HUES64 (cell line): ENCODE results near the gene MRGPRX2. TPM values are rescaled to one million over a fixed set of nuclear protein-coding genes. Genes with fewer than 3 reads are reported as not detected.

ENCODE experiments used
- H3K27ac ChIP-seq: 2 replicates; pipeline ENCODE4 v1.7.0; 2013; ENCODE audit warnings: low read depth, low read length, inconsistent platforms
- H3K27me3 ChIP-seq: 2 replicates; pipeline ENCODE4 v1.6.1; 2013; ENCODE audit warnings: mild to moderate bottlenecking, low read length; ENCODE audit not compliant: insufficient read depth
- H3K36me3 ChIP-seq: 2 replicates; pipeline ENCODE4 v1.6.1; 2013; ENCODE audit warnings: mild to moderate bottlenecking, low read length; ENCODE audit not compliant: insufficient read depth
- H3K4me1 ChIP-seq: 2 replicates; pipeline ENCODE4 v1.6.1; 2013; ENCODE audit warnings: mild to moderate bottlenecking, low read length, moderate library complexity; ENCODE audit not compliant: insufficient read depth
- H3K4me3 ChIP-seq: 2 replicates; pipeline ENCODE4 v1.5.1; 2013; ENCODE audit warnings: mild to moderate bottlenecking, low read length, moderate library complexity
- H3K9ac ChIP-seq: 2 replicates; pipeline ENCODE4 v1.6.1; 2013; ENCODE audit warnings: mild to moderate bottlenecking, low read depth, low read length
- H3K9me3 ChIP-seq: 2 replicates; pipeline ENCODE4 v1.6.1; 2013; ENCODE audit warnings: low read depth, low read length; ENCODE audit not compliant: insufficient read depth
- WGBS: fragments of 150-250, 120-280 bp; methylation state at CpG from one replicate; pipeline ENCODE4 v1.1.7; 2013; ENCODE audit warnings: missing lambda C conversion rate; 5-methylcytosine and 5-hydroxymethylcytosine counted together
- polyA plus RNA-seq, 2 experiments: library from polyadenylated mRNA; stranded (reverse); fragments of 50-300 nt; gene quantifications; one replicate each; pipeline ENCODE4 v1.2.3, GENCODE V29; 2013

The MRGPRX2 gene
- polyA plus RNA-seq (2013, experiment 1 of 2) = not detected
- polyA plus RNA-seq (2013, experiment 2 of 2) = not detected

DNA sequence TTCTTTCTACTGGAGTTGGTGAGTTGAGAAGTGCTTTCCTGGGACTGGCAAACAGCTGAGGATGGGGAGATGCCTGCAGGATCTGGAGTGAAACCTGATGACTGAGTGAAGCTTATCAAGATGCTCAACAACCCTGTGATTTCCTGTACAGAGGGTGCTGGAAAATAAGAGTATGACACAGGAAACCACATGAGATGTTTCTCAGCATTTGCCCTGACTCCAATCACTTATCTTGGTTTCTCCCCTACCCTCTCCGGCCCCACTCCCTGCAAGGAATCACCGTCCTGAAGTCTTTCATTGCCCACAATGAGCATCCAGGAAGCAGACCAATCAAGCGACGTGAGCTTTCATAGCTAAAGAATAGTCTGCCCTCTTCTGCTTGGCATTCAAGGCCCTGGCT lies at the start of gene MRGPRX2:
Gene MRGPRX2 (minus strand): TSS at position 89 of the 400 bp plus-strand sequence. CDS start 4,315 bp downstream, outside the sequence.
- Histone ChIP-seq H3K27me3 (no peaks in the 10 kb centered on the region), H3K9ac (no peak within 1 kb of the TSS), H3K27ac (no peak within 1 kb of the TSS), H3K9me3 (no peaks in the 10 kb centered on the region), H3K4me3 (no peak within 1 kb of the TSS), H3K4me1 (no peaks in the 10 kb centered on the region), H3K36me3 (no peaks in the 10 kb centered on the region)
- 84% methylated on average over 4 of the region's 4 CpGs for WGBS

- no peaks in the 10 kb centered on the region for H3K36me3 ChIP-seq
- no peak overlapping the region for H3K9ac ChIP-seq
Measured at GRCh38 chr11:19110295-19110694, 49.8 kb upstream of the MRGPRX2 start.

DNA sequence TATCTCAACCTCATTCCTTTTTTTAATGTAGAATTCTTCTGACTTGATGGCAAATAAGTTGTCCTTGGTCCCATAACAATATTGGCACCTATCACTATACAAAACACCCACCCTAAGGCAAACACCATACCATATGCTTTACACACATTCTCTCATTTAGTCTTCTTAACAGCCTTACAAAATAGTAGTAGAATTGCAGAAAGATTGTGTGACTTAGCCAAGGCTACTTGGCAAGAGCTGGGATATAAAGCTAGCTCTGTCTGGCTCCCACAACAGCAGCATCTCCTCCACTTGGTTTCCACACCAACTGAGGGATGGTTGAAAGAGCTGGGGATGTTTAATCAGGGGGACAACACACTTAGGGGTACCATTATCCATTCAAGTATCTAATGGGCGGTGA lies 46.6 kb upstream of the MRGPRX2 start:
- H3K27ac ChIP-seq = no peak overlapping the region
- 86% methylated on average over 1 of the region's 1 CpG for WGBS
- no peaks in the 10 kb centered on the region for H3K27me3 ChIP-seq

More at GRCh38 chr11:19110295-19110694, 49.8 kb upstream of the MRGPRX2 start:
- no peaks in the 10 kb centered on the region for H3K9me3 ChIP-seq
- H3K27ac ChIP-seq = no peak overlapping the region
- H3K4me3 ChIP-seq = no peak overlapping the region
- no peaks in the 10 kb centered on the region for H3K27me3 ChIP-seq
- H3K4me1 ChIP-seq = no peaks in the 10 kb centered on the region
- 96% methylated on average over 3 of the region's 3 CpGs for WGBS

GRCh38 chr11:19105011-19105410 lies 44.5 kb upstream of the MRGPRX2 start:
- no peak overlapping the region for H3K27ac ChIP-seq
- 89% methylated on average over 1 of the region's 1 CpG for WGBS
- H3K9ac ChIP-seq = no peak overlapping the region
- H3K36me3 ChIP-seq = no peaks in the 10 kb centered on the region
- no peak overlapping the region for H3K4me3 ChIP-seq
- no peaks in the 10 kb centered on the region for H3K9me3 ChIP-seq
- H3K4me1 ChIP-seq = no peaks in the 10 kb centered on the region
- H3K27me3 ChIP-seq = no peaks in the 10 kb centered on the region

More for the DNA sequence above, 46.6 kb upstream of the MRGPRX2 start:
- H3K4me1 ChIP-seq = no peaks in the 10 kb centered on the region
- no peaks in the 10 kb centered on the region for H3K9me3 ChIP-seq
- no peak overlapping the region for H3K9ac ChIP-seq
- no peak overlapping the region for H3K4me3 ChIP-seq
- no peaks in the 10 kb centered on the region for H3K36me3 ChIP-seq

DNA sequence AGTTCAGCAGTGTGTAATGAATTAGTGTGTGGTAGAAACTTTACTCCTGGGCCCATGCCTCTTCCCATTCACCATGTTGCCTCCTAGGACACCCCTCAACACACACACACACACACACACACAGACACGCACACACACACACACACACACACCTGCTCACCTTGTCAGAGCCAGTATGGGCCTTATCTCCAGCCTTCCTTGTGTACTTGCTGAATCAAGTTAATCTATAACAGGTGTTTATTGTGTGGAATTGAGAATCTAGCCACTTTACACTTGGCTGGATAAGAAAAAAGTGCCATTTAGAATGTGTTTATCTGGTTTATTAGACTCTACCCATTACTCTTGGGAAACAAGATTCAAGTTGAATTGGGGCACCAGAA lies 42.0 kb upstream of the MRGPRX2 start:
- no peak overlapping the region for H3K4me3 ChIP-seq
- no peaks in the 10 kb centered on the region for H3K9me3 ChIP-seq
- no peak overlapping the region for H3K27ac ChIP-seq
- WGBS = 78% methylated on average over 1 of the region's 1 CpG
- H3K36me3 ChIP-seq = no peaks in the 10 kb centered on the region
- no peaks in the 10 kb centered on the region for H3K4me1 ChIP-seq
- H3K27me3 ChIP-seq = no peaks in the 10 kb centered on the region
- H3K9ac ChIP-seq = no peak overlapping the region

DNA sequence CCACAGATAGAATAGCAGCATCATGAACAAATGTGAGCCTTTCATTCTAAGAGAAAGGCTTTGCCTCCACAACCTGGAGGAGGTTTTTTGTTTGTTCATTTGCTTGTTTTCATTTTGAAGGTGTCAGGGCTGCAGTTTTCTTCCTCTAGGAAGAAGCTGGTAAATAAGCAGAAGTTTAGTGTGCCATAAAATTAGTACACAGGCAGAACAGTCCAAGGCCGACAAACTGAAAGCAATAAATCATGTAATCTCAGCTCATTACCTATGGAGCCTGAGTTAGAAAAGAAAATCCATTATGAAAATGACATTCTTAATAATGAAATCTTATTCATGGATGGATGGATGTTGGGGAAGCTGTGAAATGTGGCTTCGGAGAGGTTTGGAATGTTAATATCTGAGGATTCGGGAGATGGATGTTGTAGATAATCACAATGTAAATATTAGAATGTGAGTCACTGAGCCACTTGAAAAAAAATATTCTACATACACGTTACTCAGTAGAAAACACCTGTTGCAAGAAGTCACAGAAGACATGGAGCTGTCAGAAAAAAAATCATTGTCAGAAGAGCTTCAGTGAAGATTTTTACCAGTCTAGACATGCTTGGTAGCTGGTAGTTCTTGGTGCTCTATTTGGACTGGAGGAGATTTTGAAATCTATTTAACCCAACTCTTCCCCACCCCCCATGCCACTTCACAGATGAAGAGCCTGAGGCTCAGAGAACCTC lies 41.4 kb upstream of the MRGPRX2 start:
- Histone ChIP-seq H3K36me3 (no peaks in the 10 kb centered on the region), H3K27ac (no peak overlapping the region), H3K4me3 (no peak overlapping the region), H3K9ac (no peak overlapping the region), H3K4me1 (no peaks in the 10 kb centered on the region), H3K9me3 (no peaks in the 10 kb centered on the region), H3K27me3 (no peaks in the 10 kb centered on the region)
- 98% methylated on average over 4 of the region's 4 CpGs for WGBS

DNA sequence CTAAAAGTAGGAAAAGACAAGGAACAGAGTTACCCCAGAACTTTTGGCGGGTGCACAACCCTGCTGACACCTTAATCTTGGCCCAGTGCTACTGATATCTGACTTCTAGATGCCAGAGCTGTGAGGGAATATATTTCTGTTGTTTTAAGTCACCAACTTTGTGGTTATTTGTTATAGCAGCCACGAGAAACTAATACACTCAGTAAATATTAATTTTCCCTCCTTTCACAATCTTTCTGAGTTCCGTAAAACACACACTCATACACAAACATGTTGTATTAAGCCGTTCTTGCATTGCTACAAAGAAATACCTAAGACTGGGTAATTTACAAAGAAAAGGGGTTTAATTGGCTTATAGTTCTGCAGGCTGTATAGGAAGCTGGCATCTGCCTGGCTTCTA lies 40.4 kb upstream of the MRGPRX2 start:
- H3K9ac ChIP-seq = no peak overlapping the region
- no peaks in the 10 kb centered on the region for H3K27me3 ChIP-seq
- H3K27ac ChIP-seq = no peak overlapping the region
- H3K9me3 ChIP-seq = no peaks in the 10 kb centered on the region
- H3K36me3 ChIP-seq = no peaks in the 10 kb centered on the region
- 91% methylated on average over 4 of the region's 4 CpGs for WGBS
- no peaks in the 10 kb centered on the region for H3K4me1 ChIP-seq
- no peak overlapping the region for H3K4me3 ChIP-seq

DNA sequence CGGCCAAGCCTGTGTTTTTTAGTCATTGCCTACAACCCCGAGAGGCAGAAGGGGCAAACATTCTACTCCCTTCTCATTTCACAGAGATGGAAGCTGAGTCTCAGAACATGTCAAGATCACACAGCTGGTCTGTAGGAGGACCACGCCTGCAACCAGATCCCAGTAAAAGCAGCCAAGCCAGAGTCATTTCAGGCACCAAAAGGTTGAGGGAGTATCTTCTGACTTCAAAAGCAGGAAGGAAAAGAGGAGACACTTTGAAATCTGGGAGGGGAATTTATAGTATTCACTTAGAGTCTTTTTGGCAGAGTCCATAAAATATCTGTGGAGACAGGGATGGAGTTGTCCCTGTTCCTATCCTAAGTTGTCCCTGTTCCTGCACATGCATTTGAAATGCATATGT lies 38.6 kb upstream of the MRGPRX2 start:
- 90% methylated on average over 3 of the region's 3 CpGs for whole genome bisulfite sequencing
- Histone ChIP-seq H3K9me3 (no peaks in the 10 kb centered on the region), H3K36me3 (no peaks in the 10 kb centered on the region), H3K27me3 (no peaks in the 10 kb centered on the region), H3K27ac (no peak overlapping the region), H3K9ac (no peak overlapping the region), H3K4me1 (no peaks in the 10 kb centered on the region), H3K4me3 (no peak overlapping the region)

DNA sequence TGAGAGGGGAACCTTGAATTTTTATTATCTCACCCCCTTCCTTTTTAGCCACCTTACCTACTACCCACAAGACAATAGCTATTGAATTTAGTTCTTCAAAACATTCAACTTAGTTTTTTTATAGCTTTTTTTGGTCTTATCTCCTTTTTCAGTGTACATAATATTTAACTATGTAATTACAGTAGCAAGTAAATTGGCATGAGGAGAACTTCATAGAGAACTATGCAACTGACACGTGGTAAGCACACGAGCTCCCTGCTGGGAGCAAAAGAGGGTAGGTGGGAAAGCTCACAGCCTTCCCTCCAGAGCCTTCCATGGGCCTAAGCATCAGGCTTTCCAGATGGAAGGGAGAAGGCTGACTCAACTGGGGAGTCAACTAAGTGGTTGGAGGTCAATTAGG lies 34.3 kb upstream of the MRGPRX2 start:
- no peak overlapping the region for H3K27ac ChIP-seq
- no peak overlapping the region for H3K9ac ChIP-seq
- H3K36me3 ChIP-seq = no peaks in the 10 kb centered on the region
- no peaks in the 10 kb centered on the region for H3K27me3 ChIP-seq
- no peaks in the 10 kb centered on the region for H3K4me1 ChIP-seq
- H3K4me3 ChIP-seq = no peak overlapping the region
- H3K9me3 ChIP-seq = no peaks in the 10 kb centered on the region
- 50% methylated on average over 2 of the region's 2 CpGs for WGBS

DNA sequence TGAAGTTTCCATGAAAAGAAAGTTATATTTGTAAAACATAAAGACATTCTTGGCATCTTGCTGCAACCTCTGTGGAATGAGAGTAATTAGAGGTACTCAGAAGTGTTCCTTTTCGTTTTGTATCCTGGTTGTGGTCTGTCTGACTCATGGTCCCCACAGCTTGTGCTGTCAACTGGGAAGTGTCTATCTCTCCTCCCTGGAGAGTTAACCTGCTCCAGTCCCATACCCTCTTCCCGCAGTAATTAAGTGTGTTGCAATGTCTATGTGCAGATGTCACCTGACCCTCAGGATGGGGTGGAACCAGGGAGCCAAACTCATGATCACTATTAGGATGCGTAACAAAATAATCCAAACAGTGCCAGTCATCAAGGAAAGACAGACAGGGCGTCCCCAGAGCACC lies 33.5 kb upstream of the MRGPRX2 start:
- Histone ChIP-seq H3K4me1 (no peaks in the 10 kb centered on the region), H3K9me3 (no peaks in the 10 kb centered on the region), H3K27me3 (no peaks in the 10 kb centered on the region), H3K4me3 (no peak overlapping the region), H3K36me3 (no peaks in the 10 kb centered on the region), H3K27ac (no peak overlapping the region), H3K9ac (no peak overlapping the region)
- WGBS = 71% methylated on average over 4 of the region's 4 CpGs

GRCh38 chr11:19092850-19093249 lies 32.3 kb upstream of the MRGPRX2 start:
- Histone ChIP-seq H3K27ac (no peak overlapping the region), H3K9ac (no peak overlapping the region), H3K4me1 (no peaks in the 10 kb centered on the region), H3K4me3 (no peak overlapping the region), H3K9me3 (no peaks in the 10 kb centered on the region), H3K36me3 (no peaks in the 10 kb centered on the region), H3K27me3 (no peaks in the 10 kb centered on the region)
- WGBS = 89% methylated on average over 2 of the region's 2 CpGs

GRCh38 chr11:19092342-19092741 lies 31.8 kb upstream of the MRGPRX2 start:
- no peaks in the 10 kb centered on the region for H3K4me1 ChIP-seq
- no peak overlapping the region for H3K4me3 ChIP-seq
- no peaks in the 10 kb centered on the region for H3K36me3 ChIP-seq
- H3K9me3 ChIP-seq = no peaks in the 10 kb centered on the region
- H3K27ac ChIP-seq = no peak overlapping the region
- 78% methylated on average over 3 of the region's 3 CpGs for WGBS
- H3K9ac ChIP-seq = no peak overlapping the region
- no peaks in the 10 kb centered on the region for H3K27me3 ChIP-seq
